HEK293T (cell line): ENCODE results near the gene LPIN2.

ENCODE experiments used
- CTCF ChIA-PET: fragments of 350-600 bp; formaldehyde crosslinking; extraction: SDS; loops from one replicate; lab custom pipeline; 2021; ENCODE audit warnings: antibody characterized with exemption, inconsistent platforms; lab: Yijun Ruan, JAX
- POLR2A ChIA-PET: fragments of 350-600 bp; formaldehyde crosslinking; extraction: SDS; loops from one replicate; lab custom pipeline; 2020; ENCODE audit warnings: antibody characterized with exemption, inconsistent platforms; lab: Yijun Ruan, JAX
- DNase-seq: peaks from one replicate; pipeline ENCODE4 v3.0.0; 2012; ENCODE audit warnings: mixed read lengths; ENCODE audit errors: extremely low spot score
- ARNT ChIP-seq: fragments of 450-650 bp; IDR thresholded peaks from 2 replicates; pipeline ENCODE4 v1.6.1; 2017; ENCODE audit warnings: mild to moderate bottlenecking
- BHLHE40 ChIP-seq: fragments of 450-650 bp; IDR thresholded peaks from 2 replicates; pipeline ENCODE4 v1.6.1; 2016; ENCODE audit warnings: mild to moderate bottlenecking, moderate library complexity, borderline replicate concordance
- CTBP1 ChIP-seq: fragments of 450-650 bp; IDR thresholded peaks from 2 replicates; pipeline ENCODE4 v1.6.1; 2016; ENCODE audit warnings: borderline replicate concordance
- ELF4 ChIP-seq: fragments of 450-650 bp; IDR thresholded peaks from 2 replicates; pipeline ENCODE4 v1.6.1; 2017; ENCODE audit warnings: antibody characterized with exemption
- FOXA1 ChIP-seq: fragments of 450-650 bp; IDR thresholded peaks from 2 replicates; pipeline ENCODE4 v1.6.1; 2016; ENCODE audit warnings: mild to moderate bottlenecking
- FOXK2 ChIP-seq: fragments of 450-650 bp; IDR thresholded peaks from 2 replicates; pipeline ENCODE4 v1.6.1; 2016; ENCODE audit warnings: mild to moderate bottlenecking
- FOXM1 ChIP-seq: fragments of 450-650 bp; IDR thresholded peaks from 2 replicates; pipeline ENCODE4 v1.6.1; 2017; ENCODE audit warnings: mild to moderate bottlenecking, borderline replicate concordance
- HDGF ChIP-seq: fragments of 450-650 bp; IDR thresholded peaks from 2 replicates; pipeline ENCODE4 v1.6.1; 2017; ENCODE audit warnings: antibody characterized with exemption, borderline replicate concordance
- L3MBTL2 ChIP-seq: fragments of 450-650 bp; conservative IDR thresholded peaks from 2 replicates; pipeline ENCODE4 v1.6.1; 2016; ENCODE audit warnings: mild to moderate bottlenecking
- LEF1 ChIP-seq: fragments of 450-650 bp; IDR thresholded peaks from 2 replicates; pipeline ENCODE4 v1.6.1; 2017; ENCODE audit warnings: mild to moderate bottlenecking, borderline replicate concordance
- NFRKB ChIP-seq: fragments of 450-650 bp; IDR thresholded peaks from 2 replicates; pipeline ENCODE4 v1.6.1; 2016; ENCODE audit warnings: mild to moderate bottlenecking, moderate library complexity
- SP1 ChIP-seq: fragments of 450-650 bp; IDR thresholded peaks from 2 replicates; pipeline ENCODE4 v1.6.1; 2017
- SUZ12 ChIP-seq: fragments of 450-650 bp; IDR thresholded peaks from 2 replicates; pipeline ENCODE4 v1.6.1; 2016; ENCODE audit warnings: mild to moderate bottlenecking
- TARDBP ChIP-seq: fragments of 450-650 bp; IDR thresholded peaks from 2 replicates; pipeline ENCODE4 v1.6.1; 2016
- ZNF384 ChIP-seq: fragments of 450-650 bp; IDR thresholded peaks from 2 replicates; pipeline ENCODE4 v1.6.1; 2016
- TF ChIP-seq, protein P1 (sequence below): fragments of 450-650 bp; IDR thresholded peaks from 2 replicates; pipeline ENCODE4 v1.6.1; 2016

Gene LPIN2

DNA sequence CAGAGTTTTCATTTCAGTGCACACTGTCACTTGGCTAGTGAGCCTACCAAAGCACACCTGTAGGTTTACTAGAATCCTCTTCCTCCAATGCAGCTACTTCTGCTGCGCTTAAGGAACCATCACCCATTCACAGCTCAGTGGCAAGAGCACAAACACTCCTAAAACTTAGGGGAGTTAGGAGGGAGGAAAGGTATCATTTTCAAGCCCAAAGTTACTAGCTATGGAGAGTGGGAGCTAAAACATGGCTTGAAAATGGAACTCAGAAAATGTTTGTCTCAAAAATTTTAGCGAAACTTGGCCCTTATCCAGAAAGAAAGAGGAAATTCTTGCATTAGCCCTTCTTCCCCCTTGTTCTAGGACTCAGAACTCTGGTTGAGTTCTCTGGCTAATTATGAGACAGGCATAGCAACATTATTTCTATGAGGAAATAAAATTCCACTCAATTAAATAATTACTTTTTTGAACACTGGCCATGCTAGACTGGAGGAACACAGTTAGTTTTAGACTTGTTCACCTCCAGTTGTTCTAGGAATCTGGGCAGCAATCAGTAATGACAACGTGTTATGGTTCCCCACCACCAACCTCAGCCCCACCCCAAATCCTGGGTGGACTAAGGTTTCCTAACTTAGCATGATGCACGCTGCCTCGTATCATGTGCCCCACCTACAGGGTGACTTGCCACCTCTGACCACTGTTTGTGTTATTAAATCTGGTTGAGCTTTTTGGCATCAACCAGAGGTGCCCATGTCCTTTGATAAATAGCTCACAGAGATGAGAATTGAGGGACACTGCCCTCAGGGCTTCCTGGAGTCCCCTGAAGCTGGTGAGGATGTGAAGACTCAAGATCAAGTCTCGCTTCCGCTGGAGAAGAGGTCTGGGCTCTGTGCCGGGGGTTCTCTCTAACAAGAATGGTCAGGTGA, 32.8 kb downstream of the LPIN2 start:
- CTCF ChIA-PET: interaction anchor here (0.7 kb wide), 1 partner anchor 840 kb away, joined by 3 read pairs; no protein-coding TSS in a partner anchor
- POLR2A ChIA-PET: no interaction called here
- no peak for DNase-seq
- no peak for TF ChIP-seq CTBP1
- no peak for TF ChIP-seq FOXM1
- TF ChIP-seq ARNT: no peak
- TF ChIP-seq FOXK2: no peak
- TF ChIP-seq HDGF: no peak
- TF ChIP-seq SP1: no peak
- TF ChIP-seq ELF4: no peak
- TF ChIP-seq LEF1: no peak
- no peak for TF ChIP-seq FOXA1
- TF ChIP-seq SUZ12: no peak
- TF ChIP-seq, protein P1, sequence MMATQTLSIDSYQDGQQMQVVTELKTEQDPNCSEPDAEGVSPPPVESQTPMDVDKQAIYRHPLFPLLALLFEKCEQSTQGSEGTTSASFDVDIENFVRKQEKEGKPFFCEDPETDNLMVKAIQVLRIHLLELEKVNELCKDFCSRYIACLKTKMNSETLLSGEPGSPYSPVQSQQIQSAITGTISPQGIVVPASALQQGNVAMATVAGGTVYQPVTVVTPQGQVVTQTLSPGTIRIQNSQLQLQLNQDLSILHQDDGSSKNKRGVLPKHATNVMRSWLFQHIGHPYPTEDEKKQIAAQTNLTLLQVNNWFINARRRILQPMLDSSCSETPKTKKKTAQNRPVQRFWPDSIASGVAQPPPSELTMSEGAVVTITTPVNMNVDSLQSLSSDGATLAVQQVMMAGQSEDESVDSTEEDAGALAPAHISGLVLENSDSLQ: no peak
- TF ChIP-seq L3MBTL2: no peak
- TF ChIP-seq TARDBP: no peak

- ChIA-PET CTCF (no interaction called here), POLR2A (no interaction called here)
- no peak for TF ChIP-seq L3MBTL2
- no peak for TF ChIP-seq LEF1
- TF ChIP-seq ARNT: no peak
- no peak for TF ChIP-seq FOXA1
- TF ChIP-seq NFRKB: no peak
- TF ChIP-seq, protein P1: no peak
- TF ChIP-seq SP1: no peak
- TF ChIP-seq BHLHE40: no peak
- no peak for TF ChIP-seq ZNF384
- no peak for TF ChIP-seq SUZ12
- TF ChIP-seq CTBP1: no peak
- no peak for TF ChIP-seq FOXK2
- no peak for TF ChIP-seq ELF4
- DNase-seq: no peak
These were observed 33.8 kb downstream of the LPIN2 start for GRCh38 chr18:2979129-2979528.

DNA sequence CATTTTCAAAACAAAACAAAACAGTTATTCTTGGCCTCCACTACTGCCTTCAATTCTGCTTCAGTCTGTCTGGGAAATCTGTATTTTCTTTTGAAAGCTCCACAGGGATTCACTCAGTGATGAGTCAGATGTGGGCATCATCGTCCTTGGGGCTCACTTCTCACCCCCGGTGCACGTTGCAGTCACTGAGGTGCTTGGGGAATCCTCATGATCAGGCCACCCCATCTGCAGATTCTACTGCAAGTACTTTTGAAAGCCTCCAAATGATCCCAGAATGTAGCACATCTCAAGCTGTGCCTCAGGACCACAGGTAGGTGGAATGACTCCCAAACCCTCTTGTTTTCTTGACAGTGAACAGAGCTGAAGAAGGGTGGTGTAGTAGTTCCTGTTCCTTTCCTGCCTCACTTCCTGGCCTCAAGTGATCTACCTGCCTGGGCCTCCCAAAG, 34.3 kb downstream of the LPIN2 start:
- no peak for TF ChIP-seq ELF4
- no peak for TF ChIP-seq HDGF
- TF ChIP-seq FOXK2: no peak
- no peak for TF ChIP-seq FOXA1
- no peak for TF ChIP-seq ZNF384
- no peak for TF ChIP-seq NFRKB
- TF ChIP-seq CTBP1: no peak
- POLR2A ChIA-PET: no interaction called here
- DNase-seq: no peak
- CTCF ChIA-PET: no interaction called here

DNA sequence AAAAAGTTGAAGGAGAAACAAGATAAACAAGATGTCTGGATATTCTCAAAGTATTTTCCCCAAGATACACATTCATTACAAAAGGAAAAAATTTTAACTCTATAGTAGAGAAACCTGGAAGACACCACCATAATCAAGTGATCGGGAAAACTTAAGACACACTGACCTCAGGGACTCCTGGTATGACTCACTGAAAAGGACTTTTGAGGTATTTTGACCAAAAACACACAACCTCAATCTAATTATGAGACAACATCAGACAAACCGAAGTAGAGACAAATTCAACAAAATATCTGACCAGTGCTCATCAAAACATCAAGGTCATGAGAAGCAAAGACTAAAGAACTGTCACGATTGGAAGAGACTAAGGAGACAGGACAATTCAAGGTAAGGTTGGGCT, 34.7 kb downstream of the LPIN2 start:
- POLR2A ChIA-PET: no interaction called here
- CTCF ChIA-PET: no interaction called here
- TF ChIP-seq FOXM1: no peak
- TF ChIP-seq ELF4: no peak
- no peak for TF ChIP-seq ARNT
- DNase-seq: no peak

DNA sequence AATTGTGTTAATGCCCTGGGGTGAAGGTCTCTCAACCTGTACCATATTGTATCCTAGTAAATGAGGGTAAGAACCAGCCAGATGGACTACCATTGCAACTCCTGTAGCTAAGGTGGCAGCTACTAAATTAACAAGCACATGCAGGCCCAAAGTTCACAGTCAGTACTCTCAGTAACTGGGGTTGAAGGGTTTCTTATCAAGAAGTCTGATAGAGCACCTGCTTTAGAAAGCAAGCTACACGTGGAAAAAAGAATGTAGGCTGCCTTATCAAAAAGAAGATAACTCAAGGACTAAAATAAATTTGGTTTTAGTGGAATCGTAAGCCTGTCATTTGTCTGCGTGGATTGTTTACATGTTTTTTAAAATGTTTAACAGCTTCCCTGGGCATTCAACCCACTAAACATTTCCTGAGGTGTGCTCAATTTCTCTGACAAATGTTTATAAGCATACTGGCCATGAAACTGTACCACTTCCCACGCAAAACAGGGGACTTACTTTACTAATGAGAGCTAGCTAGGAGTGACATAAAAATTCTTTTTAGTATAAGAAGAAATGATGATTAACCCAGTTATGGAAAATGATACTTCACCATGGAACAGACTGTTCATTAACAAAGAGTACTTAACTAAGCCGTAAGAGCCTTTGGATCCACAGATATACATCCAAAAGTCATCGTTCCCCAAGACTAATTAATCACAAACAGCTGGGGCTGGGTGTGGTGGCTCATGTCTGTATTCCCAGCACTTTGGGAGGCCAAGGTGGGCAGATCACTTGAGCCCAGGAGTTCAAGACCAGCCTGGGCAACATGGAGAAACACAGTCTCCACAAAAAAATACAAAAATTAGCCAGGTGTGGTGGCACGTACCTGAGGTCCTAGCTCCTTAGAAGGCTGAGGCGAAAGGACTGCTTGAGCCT, 36.5 kb downstream of the LPIN2 start:
- ChIA-PET POLR2A (no interaction called here), CTCF (no interaction called here)
- TF ChIP-seq CTBP1: no peak
- no peak for TF ChIP-seq NFRKB
- TF ChIP-seq SP1: no peak
- no peak for TF ChIP-seq FOXA1
- TF ChIP-seq FOXM1: no peak
- no peak for TF ChIP-seq ARNT
- DNase-seq: no peak

GRCh38 chr18:2974731-2975130, 38.2 kb downstream of the LPIN2 start:
- DNase-seq: no peak
- no peak for TF ChIP-seq FOXM1
- TF ChIP-seq SP1: no peak
- no peak for TF ChIP-seq SUZ12
- no peak for TF ChIP-seq L3MBTL2
- ChIA-PET CTCF (no interaction called here), POLR2A (no interaction called here)
